Fibroblast of mammary gland (primary cell): Measurements from ENCODE around the gene DOK6.
A peak's percentile ranks its signal among the peaks of the same experiment; 100 is the strongest.

Source experiments
- DNase-seq: peaks from one replicate; pipeline ENCODE4 v3.0.0-alpha.2; 2010; ENCODE audit warnings: low read depth
- H3K4me3 ChIP-seq: 2 replicates; pipeline ENCODE4 v1.5.1; 2011; ENCODE audit warnings: low read depth, mild to moderate bottlenecking, low read length, moderate library complexity; ENCODE audit not compliant: control insufficient read depth
- CTCF ChIP-seq: conservative IDR thresholded peaks from 2 replicates; pipeline ENCODE4 v1.5.1; 2011; ENCODE audit warnings: low read depth, low read length, inconsistent platforms; ENCODE audit not compliant: control insufficient read depth, insufficient read depth

Gene DOK6

GRCh38 chr18:69597561-69597960 is 196.9 kb downstream of the DOK6 start:
- DNase-seq, result no peak
- TF ChIP-seq CTCF, result no peak

GRCh38 chr18:69599377-69599776 is 198.7 kb downstream of the DOK6 start:
- no peak overlapping the region for H3K4me3 ChIP-seq
- no peak for DNase-seq
- no peak for TF ChIP-seq CTCF

More at GRCh38 chr18:69597561-69597960, 196.9 kb downstream of the DOK6 start:
- no peak overlapping the region for H3K4me3 ChIP-seq

- no peak overlapping the region for H3K4me3 ChIP-seq
- TF ChIP-seq CTCF, result no peak
- DNase-seq, result no peak
Measured at GRCh38 chr18:69612242-69612641, 211.6 kb downstream of the DOK6 start.

GRCh38 chr18:69616114-69616513 is 215.4 kb downstream of the DOK6 start:
- H3K4me3 ChIP-seq, result no peak overlapping the region
- DNase-seq, result no peak
- no peak for TF ChIP-seq CTCF

- no peak for DNase-seq
- TF ChIP-seq CTCF, result no peak
- no peak overlapping the region for H3K4me3 ChIP-seq
Measured at GRCh38 chr18:69617408-69617807, 216.7 kb downstream of the DOK6 start.

- DNase-seq, result peak; percentile 23
- no peak for TF ChIP-seq CTCF
- no peak overlapping the region for H3K4me3 ChIP-seq
Measured at GRCh38 chr18:69617888-69618287, 217.2 kb downstream of the DOK6 start.

- no peak for DNase-seq
- TF ChIP-seq CTCF, result no peak
- no peak overlapping the region for H3K4me3 ChIP-seq
Measured at GRCh38 chr18:69622184-69622583, 221.5 kb downstream of the DOK6 start.
